GM21825 (cell line): ENCODE results near the gene SUN2.
A peak's percentile ranks its signal among the peaks of the same experiment; 100 is the strongest.

ENCODE experiments used
- ATAC-seq: cut with Tn5 transposase; IDR thresholded peaks from one replicate; pipeline ENCODE4 v1.9.1; 2021; ENCODE audit warnings: mild to moderate bottlenecking, moderate library complexity; ENCODE audit not compliant: unreplicated experiment

Gene SUN2

DNA sequence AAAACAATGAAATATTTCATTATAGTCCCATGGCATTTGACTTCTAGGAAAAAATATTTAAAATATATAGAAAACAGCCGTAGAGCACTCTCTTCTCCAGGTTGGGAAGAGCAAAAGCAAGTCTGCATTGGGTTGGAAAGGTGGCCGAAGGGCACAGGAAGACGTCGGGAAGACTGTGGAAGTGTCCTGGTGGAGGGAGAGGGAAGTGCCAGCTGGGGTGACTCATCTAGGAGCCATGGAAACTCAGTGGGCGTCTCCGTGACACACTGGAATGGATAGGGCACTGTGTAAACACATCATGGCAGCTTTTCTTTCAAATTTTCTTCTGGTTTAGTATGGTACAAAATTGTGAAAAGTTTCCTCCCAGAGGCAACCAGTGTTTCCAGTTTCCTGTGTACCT lies 37.4 kb downstream of the SUN2 start:
- no peak for ATAC-seq

DNA sequence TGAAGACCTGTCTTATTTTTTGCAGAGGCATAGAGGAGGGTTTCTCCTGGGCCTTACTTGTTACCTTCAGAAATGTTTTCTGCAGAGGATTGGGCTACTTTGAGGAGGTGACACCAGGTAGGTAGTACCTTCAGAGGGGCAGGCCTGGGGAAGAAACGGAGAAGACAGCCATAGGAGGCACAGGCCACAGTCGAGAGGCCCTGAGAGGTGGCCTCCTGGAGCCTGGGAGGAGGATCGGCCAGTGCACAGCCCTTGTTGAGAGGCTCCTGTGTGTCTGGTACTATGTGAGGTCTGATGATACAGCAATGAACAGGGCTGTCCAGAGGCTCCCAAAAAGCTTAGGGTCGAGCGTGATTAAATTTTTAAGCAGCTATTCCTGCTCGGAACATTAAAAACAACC lies 38.6 kb downstream of the SUN2 start:
- ATAC-seq, result no peak

DNA sequence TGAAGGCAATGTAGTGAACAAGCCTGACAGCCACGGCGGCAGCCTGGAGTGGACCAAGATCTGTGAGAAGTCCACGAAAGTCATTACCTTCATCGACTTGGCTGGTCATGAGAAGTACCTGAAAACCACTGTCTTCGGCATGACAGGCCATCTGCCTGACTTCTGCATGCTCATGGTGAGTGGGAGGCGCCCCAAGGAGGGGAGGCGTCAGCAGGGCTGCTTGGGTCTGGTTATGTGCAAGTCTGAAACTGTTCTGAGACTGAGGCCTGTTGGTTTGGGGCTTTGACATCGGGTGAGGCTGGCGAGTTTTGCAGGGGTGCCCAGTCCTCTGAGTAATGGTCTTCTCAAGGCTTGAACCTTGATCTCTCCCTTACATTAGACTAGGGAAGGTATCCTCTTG lies 39.0 kb downstream of the SUN2 start:
- ATAC-seq, result no peak

DNA sequence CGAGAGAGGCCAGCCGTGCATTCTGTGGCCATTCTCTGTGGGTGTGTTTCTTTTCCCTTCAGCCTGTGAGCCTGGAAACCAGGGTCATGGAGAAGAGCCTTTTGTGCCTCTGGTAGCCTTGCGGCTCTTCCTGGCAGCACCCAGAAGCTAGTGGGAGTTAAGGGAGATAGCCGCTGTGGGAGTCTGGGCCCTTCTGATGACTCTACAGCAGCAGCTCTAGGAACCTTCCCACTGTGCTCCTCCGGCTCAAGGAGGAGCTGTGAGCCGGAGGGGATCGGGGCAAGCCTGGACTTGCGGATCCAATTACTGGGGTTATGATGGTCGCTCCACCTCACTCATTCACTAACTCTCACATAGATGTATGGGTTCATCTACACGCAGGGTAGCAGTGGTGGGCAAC lies 39.5 kb downstream of the SUN2 start:
- no peak for ATAC-seq

DNA sequence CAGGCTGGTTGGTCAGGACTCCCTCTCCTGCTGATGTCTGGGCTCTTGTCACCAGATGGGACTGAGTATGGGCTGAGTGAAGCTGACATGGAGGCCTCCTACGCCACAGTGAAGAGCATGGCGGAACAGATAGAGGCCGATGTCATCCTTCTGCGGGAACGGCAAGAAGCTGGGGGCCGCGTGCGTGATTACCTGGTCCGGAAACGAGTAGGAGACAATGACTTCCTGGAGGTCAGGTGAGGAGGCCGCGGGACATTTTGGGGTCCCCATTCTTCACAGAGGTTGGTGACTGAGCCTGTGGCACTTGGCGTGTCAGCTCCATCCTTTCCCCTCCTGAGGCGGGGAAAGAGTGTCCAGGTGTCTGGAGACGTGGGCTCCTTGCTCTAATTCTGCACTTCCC lies 39.9 kb downstream of the SUN2 start:
- no peak for ATAC-seq

DNA sequence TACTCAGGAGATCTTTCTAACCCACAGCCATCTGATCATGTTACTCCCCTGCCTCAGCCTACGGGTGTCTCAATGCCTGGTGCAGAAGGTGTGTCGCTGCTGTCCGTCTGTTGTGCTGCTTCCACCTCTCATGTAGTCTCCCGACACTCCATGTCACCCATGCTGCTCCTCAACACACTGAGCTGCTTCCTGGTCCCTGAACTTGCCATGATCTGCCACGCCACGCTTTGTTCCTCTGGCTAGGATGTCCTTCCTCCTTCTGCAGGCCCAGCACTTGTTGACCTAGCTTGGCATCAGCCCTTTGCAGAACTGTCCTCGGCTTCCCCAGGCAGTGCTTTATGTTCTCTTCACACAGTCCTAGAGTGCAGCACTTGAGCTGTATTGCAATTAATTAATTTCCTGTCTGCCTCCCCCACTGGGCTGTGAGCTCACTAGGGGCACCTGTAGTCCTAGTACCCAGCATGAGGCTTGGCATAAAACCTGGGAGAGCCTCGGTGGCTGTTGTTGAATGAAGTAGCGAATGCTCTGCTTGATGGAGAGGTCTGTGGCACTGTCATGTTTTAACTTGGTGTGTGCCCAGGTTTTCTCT lies 40.5 kb downstream of the SUN2 start:
- no peak for ATAC-seq

DNA sequence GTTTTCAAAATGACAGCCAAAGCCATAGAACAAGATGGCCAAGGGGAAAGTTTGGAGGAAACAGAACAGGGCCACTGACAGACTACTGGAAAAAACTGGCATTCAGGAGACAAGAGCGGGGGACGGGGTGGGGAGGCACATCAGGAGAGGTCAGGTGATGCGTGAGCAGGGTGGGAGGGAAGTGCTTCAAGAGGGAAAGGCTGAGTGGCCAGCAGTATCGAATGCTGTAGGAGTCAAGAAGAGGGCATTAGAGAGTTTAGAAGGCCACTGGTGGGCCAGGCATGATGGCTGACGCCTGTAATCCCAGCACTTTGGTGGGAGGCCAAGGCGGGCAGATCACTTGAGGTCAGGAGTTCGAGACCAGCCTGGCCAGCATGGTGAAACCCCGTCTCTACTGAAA lies 41.9 kb downstream of the SUN2 start:
- ATAC-seq, result no peak

DNA sequence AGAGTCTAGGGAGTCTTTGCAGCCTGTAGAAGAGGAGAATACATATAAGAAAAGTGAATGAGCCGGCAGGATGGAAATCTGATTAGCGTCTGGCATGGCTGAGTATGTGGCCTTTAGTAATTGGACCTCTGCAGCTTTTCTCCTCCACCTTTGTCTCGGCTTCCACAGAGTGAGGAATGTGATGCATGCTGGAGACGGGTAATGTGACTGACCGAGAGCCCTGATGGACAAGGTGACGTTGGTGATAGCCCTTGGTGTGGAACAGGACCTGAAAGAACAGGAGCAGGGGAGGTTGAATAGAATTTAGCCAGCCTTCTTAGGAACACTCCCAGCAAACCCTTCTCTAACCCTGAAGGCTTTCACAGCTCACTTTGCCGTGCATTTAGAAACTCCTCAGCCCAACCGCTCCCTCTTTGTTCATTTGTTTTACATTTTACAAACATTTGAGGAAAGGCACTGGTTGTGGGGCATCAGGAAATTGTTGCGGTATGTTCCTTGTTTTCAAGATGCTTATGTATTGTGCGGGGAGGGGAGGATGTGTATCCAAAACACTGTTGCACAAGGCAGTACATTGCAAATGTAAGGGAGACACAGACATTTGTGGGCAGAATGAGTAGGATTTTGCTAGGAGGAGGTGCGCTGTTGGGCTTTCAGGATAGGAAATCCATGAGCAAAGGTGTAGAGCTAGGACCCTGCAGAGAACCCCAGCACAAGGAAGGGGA lies 43.2 kb downstream of the SUN2 start:
- ATAC-seq, result no peak

DNA sequence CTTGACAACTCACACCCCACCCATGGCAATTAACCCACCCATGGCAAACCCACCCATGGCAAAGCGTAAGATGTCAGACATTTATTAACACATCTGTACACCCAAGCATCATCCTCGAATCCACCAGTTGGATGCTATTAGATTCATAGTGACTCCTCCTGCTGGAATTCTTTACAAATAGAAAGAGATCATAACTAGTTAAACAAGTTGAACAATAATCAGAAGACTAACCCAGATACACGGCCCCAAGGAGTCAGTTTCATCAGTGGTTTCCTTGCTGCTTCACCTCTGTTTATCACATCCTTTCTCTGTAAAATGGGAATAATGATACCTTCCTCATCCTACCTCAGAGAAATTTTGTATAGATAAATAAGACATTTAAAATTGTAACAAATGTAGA lies 44.9 kb downstream of the SUN2 start:
- no peak for ATAC-seq

DNA sequence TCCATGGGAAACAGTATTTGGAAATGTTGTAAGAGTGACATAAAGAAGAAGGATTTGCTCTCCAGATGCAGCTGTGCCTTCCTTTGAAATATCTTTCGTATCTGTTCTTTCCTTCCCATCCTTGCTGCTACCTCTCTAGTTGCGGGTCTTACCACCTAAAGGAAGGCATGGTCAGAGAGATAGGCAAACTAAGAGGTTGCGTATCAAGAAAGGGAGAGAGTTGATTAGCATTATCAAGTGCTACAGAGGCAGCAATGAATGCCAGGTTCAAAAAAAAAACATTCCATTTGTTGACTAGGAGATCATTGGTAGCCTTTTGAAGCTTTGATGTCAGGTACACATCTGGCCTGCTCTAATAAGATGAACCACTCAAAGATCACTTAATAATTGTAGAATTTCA lies 45.4 kb downstream of the SUN2 start:
- ATAC-seq, result no peak

DNA sequence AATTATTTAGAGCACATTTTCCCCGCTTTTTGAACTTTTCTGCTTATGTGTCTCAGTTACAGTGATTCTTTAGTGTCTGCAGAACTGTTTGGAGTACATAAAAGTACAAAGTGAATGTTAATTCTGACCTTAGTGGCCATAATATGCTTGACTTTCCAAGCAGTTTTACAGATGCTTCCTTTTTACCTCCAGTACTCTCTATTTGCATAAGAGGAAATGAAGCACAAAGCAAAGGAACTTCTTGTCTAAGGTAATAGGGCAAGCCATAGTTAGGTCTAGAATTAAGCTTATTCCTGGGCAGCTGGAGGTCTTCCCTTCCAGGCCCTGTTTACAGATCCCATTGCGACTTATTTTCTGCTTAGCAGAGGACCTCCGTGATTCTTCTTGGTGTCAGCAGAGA lies 46.5 kb downstream of the SUN2 start:
- no peak for ATAC-seq

DNA sequence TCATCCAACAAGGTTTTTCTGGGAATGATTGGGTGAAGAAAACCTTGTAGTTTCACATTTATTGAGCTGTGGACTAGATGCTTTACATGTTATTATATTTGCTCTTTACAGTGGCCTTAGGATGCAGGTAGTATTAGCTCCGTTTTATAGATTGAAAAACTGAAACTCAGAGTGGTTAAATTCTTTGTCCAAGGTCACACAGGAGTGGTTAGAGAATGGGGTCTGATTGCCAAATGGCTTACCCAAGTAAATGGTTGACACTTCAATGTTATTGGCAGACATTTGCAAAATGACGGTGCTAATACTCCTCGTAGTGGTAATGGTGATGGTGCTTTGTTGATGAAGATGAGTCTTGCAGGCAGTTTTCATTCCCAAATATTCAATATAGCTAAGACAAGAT lies 47.8 kb downstream of the SUN2 start:
- no peak for ATAC-seq

DNA sequence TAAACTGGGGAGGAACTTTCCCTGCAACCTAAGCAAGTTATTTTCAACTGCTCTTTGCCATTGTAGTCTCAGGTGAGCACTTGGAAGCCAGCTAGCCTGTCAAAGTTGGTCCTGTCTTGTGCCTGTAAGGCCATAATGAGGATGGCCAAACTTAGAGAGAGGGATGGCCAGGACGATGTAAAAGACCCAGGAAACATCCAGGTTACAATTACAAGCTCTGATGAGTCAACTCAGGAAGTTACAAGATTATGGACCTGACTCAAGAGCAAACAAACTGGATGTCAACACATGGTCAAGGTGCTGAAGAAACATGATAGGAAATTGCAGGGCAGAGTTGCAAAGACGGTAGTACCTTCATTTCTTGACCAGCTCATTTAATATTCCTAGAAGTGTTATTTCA lies 48.5 kb downstream of the SUN2 start:
- no peak for ATAC-seq

DNA sequence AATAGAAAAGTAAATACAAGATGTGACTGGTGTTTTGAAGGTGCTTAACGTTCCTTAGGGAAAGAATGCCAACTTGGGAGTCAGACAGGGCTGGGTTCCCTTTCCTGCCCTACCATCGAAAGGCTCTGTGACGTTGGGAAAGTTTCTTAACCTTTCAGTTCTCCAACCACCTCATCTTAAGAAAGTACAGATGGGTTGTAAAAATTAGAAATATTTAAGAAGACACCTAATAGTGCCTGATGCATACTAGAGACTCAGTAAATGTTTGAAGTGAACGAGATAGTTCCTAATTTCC lies 49.0 kb downstream of the SUN2 start:
- no peak for ATAC-seq

DNA sequence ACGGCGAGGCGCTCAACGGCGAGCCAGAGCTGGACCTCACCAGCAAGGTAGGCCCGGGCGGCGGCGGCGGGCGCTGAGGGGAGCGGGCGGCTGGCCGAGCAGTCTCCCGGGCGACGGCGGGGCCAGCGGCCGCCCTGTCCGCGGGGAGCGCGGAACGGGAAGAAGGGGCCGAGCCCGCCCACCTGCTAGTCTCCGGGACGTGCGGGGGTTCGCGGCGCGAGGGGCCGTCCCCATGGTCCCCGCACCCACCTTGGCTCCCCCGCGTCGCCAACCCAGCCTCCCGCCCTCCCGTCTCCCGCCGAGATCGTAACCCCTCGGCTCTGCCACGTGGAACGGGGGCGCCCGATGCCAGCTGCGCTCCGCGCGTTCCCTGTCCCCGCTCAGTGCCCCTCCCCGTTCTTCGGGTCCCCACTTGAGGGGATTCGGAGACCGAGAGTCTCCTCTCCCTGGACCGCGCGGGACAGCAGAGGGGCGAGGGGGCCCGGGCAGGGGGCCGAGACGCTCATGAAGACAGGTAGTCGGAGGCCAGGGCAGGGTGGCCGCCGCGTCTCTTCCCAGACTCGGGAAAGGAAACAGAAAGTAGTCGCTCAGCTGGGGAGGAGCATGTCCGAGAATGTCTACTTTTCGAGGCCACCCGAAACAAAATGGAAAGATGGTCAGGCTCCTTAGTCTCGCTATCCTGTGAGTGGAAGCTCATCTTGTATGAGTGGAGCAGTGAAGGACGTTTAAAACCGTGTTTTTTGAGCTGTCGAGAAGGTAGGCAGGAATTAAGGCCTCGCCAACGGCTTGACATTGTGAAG lies 49.5 kb downstream of the SUN2 start:
- peak; percentile 3 for ATAC-seq

DNA sequence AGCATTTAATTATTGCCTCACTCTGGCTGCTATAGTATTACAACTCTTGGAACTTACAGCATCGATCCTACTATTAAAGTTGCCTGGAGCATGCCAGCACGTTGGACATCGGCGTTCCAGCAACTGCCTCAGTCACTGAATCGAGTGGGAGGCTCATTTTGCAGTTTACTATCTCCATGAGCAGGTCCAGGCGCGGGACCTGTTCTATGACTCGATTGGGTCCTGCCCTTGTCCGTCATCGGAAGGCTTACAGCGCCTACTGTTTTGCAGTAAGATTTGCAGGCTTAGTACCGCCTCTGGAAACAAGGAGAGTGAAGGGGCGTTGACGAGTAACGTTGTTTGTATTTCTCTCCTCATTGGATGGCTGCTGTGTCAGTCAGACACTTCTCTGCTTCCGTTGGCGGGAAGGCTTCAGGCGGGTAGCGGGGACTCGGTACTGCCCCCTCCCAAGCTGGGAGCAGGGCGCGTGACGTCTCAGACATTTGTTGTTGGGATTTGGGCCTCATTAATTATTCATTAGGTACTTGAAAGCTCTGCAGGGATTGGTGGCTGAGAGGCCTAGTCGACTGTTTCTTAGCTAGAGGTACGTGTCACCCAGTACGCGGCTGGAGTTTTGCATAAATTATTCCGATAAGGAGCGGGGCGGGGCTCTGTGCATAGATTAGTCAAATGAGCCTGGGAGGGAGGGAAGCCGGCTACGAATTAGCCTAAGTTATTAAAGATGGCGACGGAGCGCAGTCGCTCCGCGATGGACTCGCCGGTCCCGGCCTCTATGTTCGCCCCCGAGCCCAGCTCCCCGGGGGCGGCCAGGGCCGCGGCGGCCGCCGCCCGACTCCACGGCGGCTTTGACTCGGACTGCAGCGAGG lies 50.3 kb downstream of the SUN2 start, which contains the start of gene GTPBP1:
Gene GTPBP1, plus strand, starts transcription at position 710 of the 866 bp plus-strand sequence. Its CDS starts 12 bp downstream, at position 722.
- peak; percentile 64 for ATAC-seq

DNA sequence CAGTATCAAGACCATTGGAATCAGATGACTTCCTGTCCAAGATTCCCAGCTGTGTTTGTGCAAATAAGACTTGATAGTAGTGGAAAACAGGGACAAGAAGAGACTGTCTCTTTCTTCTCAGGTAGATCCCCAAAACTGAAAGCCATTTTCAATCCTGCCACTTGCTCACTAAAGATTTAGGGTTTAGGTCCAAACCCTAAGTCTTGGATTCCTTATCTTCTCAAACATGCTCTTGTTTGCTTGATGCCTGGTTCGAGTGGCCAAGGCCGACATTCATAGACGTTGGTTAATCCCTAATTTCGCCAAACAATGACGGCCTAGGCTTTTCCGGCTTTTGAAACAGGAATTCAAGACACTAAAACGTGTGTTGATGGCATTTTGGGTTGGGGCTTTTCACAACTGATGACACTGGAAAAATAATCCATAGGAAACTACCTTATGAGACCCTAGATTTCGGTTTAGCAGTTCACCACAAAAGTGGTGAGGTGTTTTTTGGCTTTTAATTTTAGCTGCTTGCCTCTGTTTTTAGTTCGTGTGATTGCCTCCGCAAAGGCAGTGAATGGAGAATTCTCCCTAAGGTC lies 51.1 kb downstream of the SUN2 start:
- no peak for ATAC-seq

DNA sequence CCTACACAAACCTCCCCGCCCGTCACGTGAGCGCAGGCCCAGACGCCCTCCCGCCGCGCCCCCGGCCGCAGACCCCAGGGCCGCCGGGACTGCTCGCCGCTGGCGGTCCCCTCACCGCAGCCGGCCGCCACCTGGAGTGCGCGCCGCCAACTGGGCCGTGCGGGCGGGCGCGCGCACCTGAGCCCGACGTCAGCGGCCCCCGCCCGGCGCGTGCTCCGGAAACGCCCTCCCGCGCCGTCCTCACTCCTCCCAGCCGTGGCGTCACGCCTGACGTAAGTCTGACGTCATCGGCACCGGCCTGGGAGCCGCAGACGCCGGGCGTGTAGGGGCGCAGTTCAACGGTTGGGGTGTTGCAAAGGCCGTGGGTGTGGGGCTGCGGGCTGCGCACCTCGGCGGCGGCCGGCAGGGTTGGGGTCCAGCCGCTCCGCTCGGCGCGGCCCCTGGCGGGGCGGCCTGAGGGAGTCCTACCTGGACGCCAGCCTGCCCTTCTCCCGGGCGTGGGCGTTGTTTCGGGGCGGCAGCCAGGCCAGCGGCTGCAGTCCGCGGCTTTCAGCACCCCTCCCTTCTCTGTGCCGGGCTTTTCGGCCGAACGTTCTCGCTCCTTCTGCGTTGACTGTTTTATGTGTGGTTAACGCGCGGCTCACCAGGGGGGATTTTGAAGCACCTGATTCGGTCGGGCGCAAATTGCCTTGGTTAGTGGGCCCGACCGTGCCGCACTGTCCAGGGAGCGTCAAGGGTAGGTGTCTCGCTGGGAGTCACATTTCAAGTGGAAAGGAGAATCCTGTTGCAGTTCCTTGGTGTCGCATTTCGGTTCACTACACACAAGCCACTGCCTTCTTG lies 54.8 kb downstream of the SUN2 start, which contains the start of gene JOSD1:
Gene JOSD1, minus strand, starts transcription at position 155 of the 840 bp plus-strand sequence. CDS start 956 bp downstream, outside the sequence.
- ATAC-seq, result peak; percentile 32

DNA sequence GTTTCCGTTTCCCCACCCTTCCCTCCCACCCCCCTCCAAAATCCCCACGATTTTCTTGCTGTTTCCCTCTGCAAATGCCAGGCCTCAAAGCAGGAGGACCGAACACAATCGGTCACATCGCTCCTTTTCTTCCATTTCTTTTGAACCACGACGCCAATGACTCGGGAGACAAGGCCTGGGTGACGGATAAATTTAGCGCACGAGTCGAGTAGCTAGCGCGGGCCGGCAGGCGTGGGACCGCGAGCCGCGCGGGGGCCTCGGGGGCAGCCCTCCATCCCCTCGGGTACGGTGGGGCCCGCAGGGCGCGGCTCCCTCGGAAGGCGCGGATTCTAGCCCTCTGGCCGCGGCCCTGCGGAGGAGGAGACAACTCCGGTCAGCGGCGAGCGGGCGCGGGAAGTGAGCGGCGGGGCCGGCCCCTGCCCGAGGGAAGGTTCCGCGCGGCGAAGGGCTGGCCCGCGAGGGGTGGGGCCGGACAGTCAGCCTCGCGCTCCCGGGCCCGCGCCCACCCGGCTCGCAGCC lies 55.5 kb downstream of the SUN2 start:
- peak; percentile 19 for ATAC-seq

DNA sequence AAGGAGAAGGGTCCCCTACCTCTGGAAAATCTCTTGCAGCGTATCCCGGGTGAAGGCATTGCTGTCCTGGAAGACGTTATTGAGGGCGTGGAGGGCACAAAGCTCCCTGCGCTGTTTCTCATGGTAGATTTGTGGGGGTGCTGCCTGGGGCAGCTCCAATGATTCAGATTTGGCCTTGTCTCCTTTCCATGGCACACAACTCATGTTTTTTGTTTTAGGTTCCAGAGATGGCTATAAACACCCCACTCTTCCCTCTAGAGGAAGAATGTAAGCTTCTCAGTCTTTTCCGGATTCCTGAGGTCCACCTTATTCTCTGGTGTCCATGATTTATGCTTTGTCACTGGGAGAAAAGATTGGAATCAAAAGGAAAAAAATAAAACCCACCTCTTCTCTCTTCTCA lies 56.0 kb downstream of the SUN2 start:
- ATAC-seq, result no peak
